Measurements from ENCODE around the gene GART.

DNA sequence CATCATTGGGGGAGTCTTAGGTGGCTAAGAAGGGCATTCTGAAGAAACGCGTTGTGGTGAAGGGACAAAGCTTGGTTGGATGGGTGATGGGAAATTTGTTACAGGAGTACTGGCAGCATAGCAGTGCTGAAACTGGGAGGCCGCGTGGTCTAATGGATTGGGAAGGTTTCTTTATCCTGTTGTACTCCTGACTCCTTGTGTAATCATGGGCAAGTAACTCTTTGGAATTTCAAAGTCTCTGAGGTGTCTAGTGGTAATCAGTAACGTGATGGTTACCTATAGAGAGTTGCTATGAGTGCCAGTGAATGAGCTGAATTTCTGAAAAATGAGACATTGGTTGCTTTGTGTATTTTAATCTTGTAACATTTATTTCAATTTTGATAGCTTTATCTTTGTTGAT, 28.1 kb upstream of the GART start:
- TF ChIP-seq, protein P1, sequence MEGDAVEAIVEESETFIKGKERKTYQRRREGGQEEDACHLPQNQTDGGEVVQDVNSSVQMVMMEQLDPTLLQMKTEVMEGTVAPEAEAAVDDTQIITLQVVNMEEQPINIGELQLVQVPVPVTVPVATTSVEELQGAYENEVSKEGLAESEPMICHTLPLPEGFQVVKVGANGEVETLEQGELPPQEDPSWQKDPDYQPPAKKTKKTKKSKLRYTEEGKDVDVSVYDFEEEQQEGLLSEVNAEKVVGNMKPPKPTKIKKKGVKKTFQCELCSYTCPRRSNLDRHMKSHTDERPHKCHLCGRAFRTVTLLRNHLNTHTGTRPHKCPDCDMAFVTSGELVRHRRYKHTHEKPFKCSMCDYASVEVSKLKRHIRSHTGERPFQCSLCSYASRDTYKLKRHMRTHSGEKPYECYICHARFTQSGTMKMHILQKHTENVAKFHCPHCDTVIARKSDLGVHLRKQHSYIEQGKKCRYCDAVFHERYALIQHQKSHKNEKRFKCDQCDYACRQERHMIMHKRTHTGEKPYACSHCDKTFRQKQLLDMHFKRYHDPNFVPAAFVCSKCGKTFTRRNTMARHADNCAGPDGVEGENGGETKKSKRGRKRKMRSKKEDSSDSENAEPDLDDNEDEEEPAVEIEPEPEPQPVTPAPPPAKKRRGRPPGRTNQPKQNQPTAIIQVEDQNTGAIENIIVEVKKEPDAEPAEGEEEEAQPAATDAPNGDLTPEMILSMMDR (conservative IDR thresholded peaks at IDR 0.05; ENCODE audit: low read length) = no peak
- TF ChIP-seq EZH2phosphoT487 (IDR thresholded peaks at IDR 0.05; ENCODE audit: borderline replicate concordance, low read depth, low read length) = no peak

Measured in OCI-LY7 (cell line).